GM12878 (cell line): ENCODE data around the gene KIF25. TPM values are rescaled to one million over a fixed set of nuclear protein-coding genes. Genes with fewer than 3 reads are reported as not detected.

Source experiments
- ATAC-seq: fragments of 200-7000 bp; cut with Tn5 transposase; 3 replicates; pipeline ENCODE4 v1.9.1; 2020; ENCODE audit warnings: mild to moderate bottlenecking, moderate library complexity
- BruUV-seq: library from RNA; stranded (reverse); fragments of 400-500 nt; replicated peaks from 2 replicates; lab custom pipeline; 2021; lab: Mats Ljungman, UMichigan
- CTCF ChIA-PET: fragments of 300-600 bp; sonication (Branson Sonifier 250); formaldehyde crosslinking; extraction: SDS; loops from one replicate; lab custom pipeline; 2021; ENCODE audit warnings: inconsistent platforms; lab: Yijun Ruan, JAX
- POLR2A ChIA-PET: fragments of 350-600 bp; formaldehyde crosslinking; extraction: SDS; loops from one replicate; lab custom pipeline; 2021; ENCODE audit warnings: inconsistent platforms; lab: Charles Lee
- RAD21 ChIA-PET: fragments of 300-600 bp; sonication (Branson Sonifier 250); formaldehyde crosslinking; loops from one replicate; lab custom pipeline; 2023; ENCODE audit warnings: antibody characterized with exemption; ENCODE audit not compliant: unreplicated experiment; lab: Charles Lee
- SMC1A ChIA-PET: fragments of 300-600 bp; sonication (Branson Sonifier 250); formaldehyde crosslinking; loops from one replicate; lab custom pipeline; 2023; ENCODE audit not compliant: unreplicated experiment, uncharacterized antibody; lab: Charles Lee
- DNase-seq: peaks from one replicate; pipeline ENCODE4 v3.0.0-alpha.2; 2011; ENCODE audit warnings: low read depth, low spot score
- FAIRE-seq: peaks from 3 replicates; lab custom pipeline; 2011; peaks lifted over from hg19 to GRCh38; lab: Jason Lieb, UNC
- H2AFZ ChIP-seq: 2 replicates; pipeline ENCODE4 v1.6.0; 2011; ENCODE audit warnings: low read depth, low read length, control low read depth; ENCODE audit not compliant: control insufficient read depth
- H3K27ac ChIP-seq: 2 replicates; pipeline ENCODE4 v1.5.1; 2011; ENCODE audit warnings: control low read depth; ENCODE audit not compliant: control insufficient read depth, insufficient read depth
- H3K27me3 ChIP-seq, 2 experiments: replicated peaks in 1 of 2; 2 replicates each; pipeline versions ENCODE4 v1.6.0 to v1.6.1; 2011; ENCODE audit warnings: low read length in 1 of 2; ENCODE audit not compliant: control insufficient read depth in 2 of 2, insufficient read depth in 2 of 2
- H3K36me3 ChIP-seq, 2 experiments: 2 replicates each; pipeline ENCODE4 v1.5.1; 2011; ENCODE audit warnings: low read length in 1 of 2; ENCODE audit not compliant: control insufficient read depth in 2 of 2, insufficient read depth in 2 of 2
- H3K4me1 ChIP-seq: 2 replicates; pipeline ENCODE4 v1.6.1; 2011; ENCODE audit warnings: mild to moderate bottlenecking, low read length, moderate library complexity, mixed read lengths; ENCODE audit not compliant: control insufficient read depth, insufficient read depth
- H3K4me2 ChIP-seq: 2 replicates; pipeline ENCODE4 v1.6.0; 2011; ENCODE audit warnings: control low read depth; ENCODE audit not compliant: control insufficient read depth, insufficient read depth
- H3K4me3 ChIP-seq: fragments of 200-600 bp; sonication (generic); 2 replicates; pipeline ENCODE4 v1.5.1; 2016
- H3K79me2 ChIP-seq: 2 replicates; pipeline ENCODE4 v1.6.0; 2011; ENCODE audit warnings: low read length; ENCODE audit not compliant: control insufficient read depth, insufficient read depth
- H3K9ac ChIP-seq: 2 replicates; pipeline ENCODE4 v1.8.0; 2011; ENCODE audit warnings: low read length, control low read depth, mixed read lengths; ENCODE audit not compliant: control insufficient read depth, insufficient read depth
- H3K9me3 ChIP-seq: replicated peaks from 3 replicates; pipeline ENCODE4 v1.5.1; 2011; ENCODE audit warnings: mild to moderate bottlenecking, low read length; ENCODE audit not compliant: control insufficient read depth, insufficient read depth
- H4K20me1 ChIP-seq: 2 replicates; pipeline ENCODE4 v1.6.0; 2011; ENCODE audit not compliant: control insufficient read depth, insufficient read depth
- EZH2 ChIP-seq: IDR thresholded peaks from 2 replicates; pipeline ENCODE4 v1.6.1; 2012; ENCODE audit warnings: low read depth, mild to moderate bottlenecking, control low read depth, inconsistent platforms, low read length, borderline replicate concordance; ENCODE audit not compliant: control insufficient read depth
- MXI1 ChIP-seq: fragments of 150-350 bp; IDR thresholded peaks from 2 replicates; pipeline ENCODE4 v1.6.1; 2011; ENCODE audit warnings: low read depth, mild to moderate bottlenecking, inconsistent platforms, low read length, improper control_type of control experiment
- PAX8 ChIP-seq: fragments of 450-650 bp; IDR thresholded peaks from 2 replicates; pipeline ENCODE4 v1.6.1; 2017; ENCODE audit warnings: mild to moderate bottlenecking, moderate library complexity
- SREBF1 ChIP-seq: IDR thresholded peaks from 2 replicates; pipeline ENCODE4 v1.6.1; 2012; ENCODE audit warnings: mild to moderate bottlenecking, low read length
- STAT3 ChIP-seq: IDR thresholded peaks from 2 replicates; pipeline ENCODE4 v1.6.1; 2011; ENCODE audit warnings: low read depth, low read length, improper control_type of control experiment
- TBL1XR1 ChIP-seq: IDR thresholded peaks from 2 replicates; pipeline ENCODE4 v1.6.1; 2012; ENCODE audit warnings: low read depth, low read length, improper control_type of control experiment
- WGBS: methylation state at CpG from one replicate; pipeline ENCODE4 v1.1.6; 2016; ENCODE audit warnings: low lambda C conversion rate; ENCODE audit not compliant: insufficient replicate concordance, insufficient coverage; ENCODE audit errors: missing lambda C conversion rate; 5-methylcytosine and 5-hydroxymethylcytosine counted together
- in situ Hi-C: fragments of 300-500 bp; cut with MboI; formaldehyde crosslinking; loops from 9 replicates; pipeline ENCODE4 v1.14.3; 2018; ENCODE audit warnings: mixed read lengths
- intact Hi-C: fragments of 100-400 bp; cut with micrococcal nuclease; formaldehyde crosslinking; loops from one replicate; pipeline ENCODE4 v1.14.2; 2022; ENCODE audit not compliant: unreplicated experiment
- polyA plus RNA-seq, 11 experiments: library from polyadenylated mRNA; depleted of rRNA in 4 of 11; unstranded in 6 of 11; stranded (reverse) in 5 of 11; fragments of >200 nt; fragmentation: Nextera tagmentation in 4 of 11; fragmentation: Illumina TruSeq in 1 of 11; extraction: Ambion mirVana in 4 of 11; extraction: Trizol in 1 of 11; gene quantifications; 1 replicate in 1 of 11; 2 replicates in 10 of 11; pipeline versions ENCODE4 v1.2.1 to v1.2.3, GENCODE V29; 2011 to 2016; ENCODE audit warnings: inconsistent platforms in 2 of 11, missing spikeins in 2 of 11, low read depth in 1 of 11
- total RNA-seq, 4 experiments: library from RNA; depleted of rRNA in 3 of 4; stranded (reverse); fragments of >200 nt in 3 of 4; fragmentation: Illumina TruSeq in 1 of 4; extraction: Trizol in 1 of 4; gene quantifications; 2 replicates each; pipeline versions ENCODE4 v1.2.1 to v1.2.3, GENCODE V29; 2013 to 2021

KIF25 gene
- total and polyA plus RNA-seq, 10 of the 15 experiments (the other 5 are each of a cell fraction or from before 2014, with no cell fraction given): not detected

DNA sequence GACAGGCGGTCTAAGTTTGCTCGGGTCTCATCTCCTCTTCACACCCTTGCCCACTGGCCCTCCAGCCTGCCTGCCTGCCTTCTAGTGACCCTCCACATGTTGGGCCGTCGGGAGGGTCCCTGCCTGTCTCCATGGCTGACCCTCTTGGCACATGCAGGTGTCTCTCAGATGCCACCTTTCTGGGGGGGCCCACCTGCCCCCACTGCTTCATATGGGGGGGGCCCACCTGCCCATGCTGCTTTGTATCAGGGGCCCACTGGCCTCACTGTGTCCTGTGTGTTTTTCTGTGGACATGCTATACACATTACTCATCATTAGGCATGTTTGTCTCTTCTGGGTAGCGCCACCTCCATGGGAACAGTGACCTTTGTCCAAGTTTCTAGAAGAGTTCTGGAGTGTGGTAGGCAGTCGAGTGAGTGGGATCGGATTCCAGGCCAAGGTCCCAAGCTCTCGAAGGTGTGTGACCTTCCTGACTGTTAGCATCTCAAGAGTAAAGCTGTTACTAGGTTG is 40.4 kb upstream of the KIF25 start:
- FAIRE-seq: no peak
- Histone ChIP-seq H3K27ac (no peak overlapping the region), H2AFZ (no peak overlapping the region), H4K20me1 (no peaks in the 10 kb centered on the region), H3K27me3 (no peaks in the 10 kb centered on the region), H3K9ac (no peak overlapping the region), H3K4me3 (no peak overlapping the region), H3K79me2 (no peaks in the 10 kb centered on the region), H3K9me3 (no peaks in the 10 kb centered on the region), H3K4me2 (no peak overlapping the region), H3K36me3 (peaks cover 3% of the 10 kb centered on the region in 2 experiments; a peak in 3 of 4 replicates), H3K4me1 (no peaks in the 10 kb centered on the region)
- ATAC-seq: no peak
- intact Hi-C loops: no loop called here
- BruUV-seq: no TSS peak
- SMC1A ChIA-PET: no interaction called here
- in situ Hi-C loops: no loop called here
- CTCF ChIA-PET: no interaction called here
- RAD21 ChIA-PET: no interaction called here
- DNase-seq: no peak
- TF ChIP-seq TBL1XR1 (no peak), STAT3 (no peak)
- POLR2A ChIA-PET: no interaction called here
- 91% methylated on average over 8 of the region's 8 CpGs for WGBS

DNA sequence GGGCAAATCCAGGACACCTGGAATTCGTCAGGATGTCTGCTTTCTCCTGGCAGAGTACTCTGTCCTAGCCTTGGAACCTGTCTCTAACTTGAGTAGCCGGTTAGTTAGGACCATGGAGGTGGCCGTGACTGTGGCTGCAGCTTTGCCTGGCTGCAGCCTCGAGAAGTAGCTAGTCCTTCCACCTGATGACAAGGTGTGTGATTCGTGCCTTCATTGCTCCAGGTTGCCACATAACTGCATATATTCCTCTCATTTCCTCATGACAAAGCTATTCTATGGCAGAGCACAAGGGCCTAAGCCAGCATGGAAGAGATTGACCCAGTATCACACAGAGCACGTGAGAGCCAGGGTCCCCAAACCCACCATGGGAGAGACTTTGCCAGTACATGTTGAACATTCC is 39.8 kb upstream of the KIF25 start:
- Histone ChIP-seq H3K4me3 (no peak overlapping the region), H3K9ac (no peak overlapping the region), H3K27me3 (no peaks in the 10 kb centered on the region), H3K4me1 (no peaks in the 10 kb centered on the region), H4K20me1 (no peaks in the 10 kb centered on the region), H3K79me2 (no peaks in the 10 kb centered on the region), H3K4me2 (no peak overlapping the region), H3K9me3 (no peaks in the 10 kb centered on the region), H3K36me3 (peaks cover 0 to 2% of the 10 kb centered on the region in 2 experiments; a peak in 2 of 4 replicates), H2AFZ (no peak overlapping the region), H3K27ac (no peak overlapping the region)
- ChIA-PET SMC1A (no interaction called here), CTCF (no interaction called here), POLR2A (no interaction called here), RAD21 (no interaction called here)
- TF ChIP-seq SREBF1 (no peak), MXI1 (no peak), EZH2 (no peak), PAX8 (no peak)
- FAIRE-seq (no peak), DNase-seq (no peak), ATAC-seq (no peak)
- WGBS: 87% methylated on average over 6 of the region's 6 CpGs
- no TSS peak for BruUV-seq
- in situ Hi-C loops: no loop called here
- intact Hi-C loops: no loop called here
